IPS-NIHi7 (cell line): Measurements from ENCODE around the gene POP4.
"Not testable (repeated sequence)": the region's sequence is repeated elsewhere in the genome, so short reads cannot be mapped to it uniquely, and the experiment has no call there.

Source experiments
- DNase-seq: peaks from one replicate; pipeline ENCODE4 v3.0.0; 2012; ENCODE audit warnings: mixed read lengths; ENCODE audit errors: extremely low spot score

The POP4 gene

DNA sequence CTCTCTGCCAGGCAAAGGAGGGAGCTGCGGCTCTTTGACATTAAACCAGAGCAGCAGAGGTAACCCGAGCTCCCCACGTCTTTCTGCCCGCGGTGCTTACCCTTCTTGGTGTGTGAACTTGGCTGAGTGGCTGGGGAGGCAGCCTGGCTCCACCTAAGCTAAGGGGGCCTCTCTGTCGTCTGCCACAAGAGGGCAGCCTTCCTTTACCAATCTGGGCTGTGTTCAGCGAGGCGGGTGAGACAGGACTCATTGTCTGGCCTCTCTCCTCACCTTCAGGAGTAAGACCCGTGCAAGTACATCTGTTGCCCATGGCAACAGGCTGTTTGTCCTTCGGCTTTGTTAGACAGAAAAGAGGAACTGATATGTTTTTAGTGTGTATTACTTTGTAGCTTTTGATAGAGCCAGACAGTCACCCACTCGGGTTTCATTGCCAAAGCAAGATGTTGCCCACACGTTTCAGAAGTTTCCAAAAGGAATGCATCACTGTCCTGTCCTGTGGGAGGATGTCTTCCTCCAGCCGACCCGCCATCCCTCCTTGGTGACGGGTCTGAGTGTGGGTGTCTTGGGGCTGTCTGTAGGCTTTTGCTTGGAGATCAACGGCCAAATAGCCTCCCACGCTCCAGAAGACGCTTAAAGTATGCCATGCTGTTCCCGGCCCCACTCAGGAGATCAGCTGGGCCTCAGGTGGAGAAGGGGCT lies 4.6 kb downstream of the POP4 start:
- peak; percentile 95 for DNase-seq

DNA sequence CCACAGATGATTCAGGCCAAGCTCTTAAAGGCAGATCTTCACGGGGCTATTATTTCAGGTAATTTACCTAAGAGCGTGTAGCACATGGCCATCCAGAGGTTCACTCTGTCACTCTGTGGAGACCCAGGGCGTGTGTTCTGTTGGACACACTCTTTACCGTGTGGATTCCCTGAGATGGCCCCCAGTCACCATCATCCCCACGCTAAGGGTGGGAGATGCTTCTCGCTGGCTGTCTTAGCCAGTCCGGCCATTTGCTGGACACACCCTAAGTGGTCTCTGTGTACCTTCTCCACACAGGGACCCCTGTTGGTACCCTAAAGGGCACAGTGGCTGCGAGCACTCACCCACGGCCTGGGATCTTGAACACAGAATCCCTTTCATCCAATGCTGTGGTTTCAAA lies 6.0 kb downstream of the POP4 start:
- no peak for DNase-seq

DNA sequence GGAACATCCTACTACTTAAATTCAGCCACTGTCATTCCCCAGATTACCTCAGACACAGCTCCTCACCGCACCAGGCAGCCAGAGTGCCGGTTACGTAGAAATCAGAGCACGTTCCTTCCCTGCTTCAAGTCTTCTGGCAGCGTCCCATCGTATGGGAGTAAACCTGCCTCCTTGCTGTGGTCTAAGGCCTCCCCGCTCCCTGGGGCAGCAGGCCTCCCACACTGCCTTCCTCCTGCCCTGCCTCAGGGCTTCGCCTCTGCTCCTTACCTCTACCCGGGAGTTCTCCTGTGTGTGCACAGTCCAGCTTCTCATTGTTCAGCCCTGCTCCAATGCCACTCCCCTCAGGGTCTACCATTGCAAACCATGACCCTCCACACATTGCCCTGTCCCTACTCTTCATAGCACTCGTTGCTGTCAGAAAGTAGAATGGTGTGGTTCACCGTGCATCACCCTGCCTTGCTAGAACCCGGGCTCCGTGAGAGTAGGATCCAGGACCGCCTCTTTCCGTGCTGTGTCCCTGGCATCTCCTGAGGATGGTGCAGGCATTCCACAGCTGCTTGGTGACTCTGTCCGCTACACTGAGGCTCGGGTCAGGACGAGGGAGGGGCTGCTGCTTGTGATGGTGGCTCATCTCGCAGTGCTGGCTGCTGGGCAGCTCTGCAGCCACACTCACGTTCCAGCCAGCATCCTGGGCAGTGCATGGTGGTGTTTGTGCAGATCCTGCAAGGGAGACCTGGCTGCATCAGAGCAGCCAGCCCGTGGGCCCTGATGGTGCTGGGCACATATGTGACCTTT lies 6.9 kb downstream of the POP4 start:
- DNase-seq: no peak

DNA sequence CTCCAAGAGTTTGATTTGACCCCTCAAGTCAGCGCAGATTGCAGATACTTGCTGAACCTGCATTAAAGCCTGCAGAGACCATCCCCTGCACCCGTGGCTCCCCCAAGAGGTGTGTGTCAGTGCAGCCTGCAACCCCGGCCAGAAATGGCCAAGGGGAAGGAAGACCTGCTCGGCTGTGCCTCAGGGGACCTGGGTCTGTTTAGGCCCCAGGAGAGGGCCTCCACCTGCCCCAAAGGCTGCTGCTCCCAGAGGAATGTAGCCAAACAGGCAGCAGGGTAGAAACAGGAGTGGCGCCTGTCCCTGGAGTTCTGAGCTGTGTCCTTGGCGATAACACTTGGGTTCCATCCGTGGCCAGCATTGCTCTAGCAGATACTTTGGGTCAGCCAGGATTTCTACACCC lies 8.0 kb downstream of the POP4 start:
- no peak for DNase-seq

DNA sequence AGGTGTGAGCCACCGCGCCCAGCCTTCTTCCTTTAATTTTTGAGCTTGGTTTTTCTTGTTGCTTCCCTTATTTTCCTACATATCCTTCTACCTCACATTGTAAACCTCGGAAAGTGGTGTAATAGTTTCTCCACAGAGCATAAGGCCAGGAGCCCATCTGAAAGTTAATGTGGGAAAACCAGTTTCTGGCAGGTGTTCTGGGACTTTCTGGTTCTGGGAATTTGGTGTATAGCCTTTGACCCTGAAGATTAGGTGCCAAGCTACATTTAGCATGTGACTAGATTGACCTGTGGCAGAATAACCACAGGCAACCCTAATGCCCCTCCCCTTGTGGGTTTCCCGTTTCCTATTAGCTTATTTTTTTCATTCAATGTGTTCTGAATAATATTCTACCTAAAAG lies 8.7 kb downstream of the POP4 start:
- DNase-seq: no peak

DNA sequence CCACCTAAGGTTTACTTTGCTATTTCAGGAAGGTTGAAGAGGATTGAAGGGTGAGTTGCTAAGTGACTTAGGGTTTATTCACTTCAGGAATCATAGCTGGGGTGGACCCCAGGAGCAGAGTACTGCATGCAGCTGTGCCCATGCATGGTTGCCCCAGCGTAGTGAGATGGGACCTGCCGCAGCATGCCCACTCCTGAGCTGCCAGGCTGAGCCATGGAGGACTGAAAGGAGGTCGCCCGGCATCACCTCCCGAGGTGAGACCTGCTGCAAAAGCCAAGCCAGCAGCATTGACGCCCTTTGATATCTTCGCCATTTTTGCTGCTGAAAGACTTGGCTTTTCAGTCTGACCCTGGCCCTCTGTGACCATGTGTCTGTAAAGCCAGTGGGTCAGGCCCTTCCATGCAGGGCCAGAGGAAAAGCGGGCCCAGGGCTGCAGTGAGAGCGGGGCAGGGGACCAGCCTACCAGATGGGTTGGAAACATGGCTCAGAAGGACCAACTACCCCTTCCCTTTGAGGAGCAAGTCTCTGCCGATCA lies 9.9 kb downstream of the POP4 start:
- no peak for DNase-seq

DNA sequence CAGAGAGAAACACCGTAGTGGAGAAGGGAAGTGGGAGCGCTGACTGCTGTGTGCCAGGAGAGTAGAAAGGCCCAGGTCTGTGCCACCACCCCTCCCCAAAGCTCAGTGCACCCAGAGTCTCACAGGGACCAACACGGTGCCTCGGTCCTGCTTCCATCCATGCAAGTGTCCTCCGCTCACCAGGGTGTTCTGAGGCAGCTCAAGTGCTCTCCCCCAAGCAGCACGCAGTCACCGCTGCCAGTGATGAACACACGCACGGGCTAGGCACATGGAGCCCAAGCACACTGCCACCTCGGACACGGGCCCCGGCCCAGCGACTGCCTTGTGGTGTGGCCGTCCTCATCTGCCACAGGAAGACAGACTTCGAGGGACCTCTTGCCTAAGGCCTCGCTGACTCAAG lies 10.5 kb downstream of the POP4 start:
- DNase-seq: no peak

DNA sequence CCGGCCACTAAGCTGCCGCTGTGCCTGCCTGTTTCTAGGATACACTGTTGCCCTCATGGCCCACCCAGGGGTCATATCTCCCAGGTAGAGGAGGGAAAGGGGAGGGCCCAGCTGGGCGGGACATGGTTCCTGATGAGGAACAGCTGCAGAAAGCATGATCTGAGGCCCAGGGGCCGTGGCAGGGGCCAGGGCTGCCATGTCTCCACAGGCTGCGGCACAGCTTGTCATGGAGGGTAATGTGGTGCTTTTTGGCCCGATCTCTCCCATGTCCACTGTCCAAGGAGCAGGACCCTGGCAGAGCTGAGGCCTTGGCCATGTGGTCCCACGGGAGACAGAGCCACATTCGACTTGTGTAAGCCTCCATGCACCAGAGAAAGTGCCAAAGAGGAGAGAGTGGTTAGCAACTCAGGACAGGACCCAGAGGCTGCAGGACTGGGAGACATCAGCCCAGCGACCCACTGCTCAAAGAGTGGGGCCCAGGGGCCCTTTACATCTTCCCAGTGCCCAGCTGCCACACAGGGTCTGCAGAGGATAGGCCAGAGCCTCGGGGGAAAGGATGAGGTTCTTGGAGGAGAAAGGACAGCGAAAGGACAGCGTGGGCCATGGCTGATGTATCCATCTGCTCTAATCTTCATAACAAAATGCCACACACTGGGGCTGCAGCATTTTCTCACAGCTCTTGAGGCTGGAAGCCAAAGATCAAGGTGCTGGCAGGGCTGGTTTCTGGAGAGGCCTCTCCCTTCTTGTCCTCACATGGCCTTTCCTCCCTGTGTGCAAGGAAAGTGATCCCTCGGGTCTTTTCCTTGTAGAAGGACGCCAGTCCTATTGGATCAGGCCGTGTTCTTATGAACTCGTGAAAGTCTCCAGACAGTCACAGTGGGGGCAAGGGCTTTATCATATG lies 11.5 kb downstream of the POP4 start:
- no peak for DNase-seq

DNA sequence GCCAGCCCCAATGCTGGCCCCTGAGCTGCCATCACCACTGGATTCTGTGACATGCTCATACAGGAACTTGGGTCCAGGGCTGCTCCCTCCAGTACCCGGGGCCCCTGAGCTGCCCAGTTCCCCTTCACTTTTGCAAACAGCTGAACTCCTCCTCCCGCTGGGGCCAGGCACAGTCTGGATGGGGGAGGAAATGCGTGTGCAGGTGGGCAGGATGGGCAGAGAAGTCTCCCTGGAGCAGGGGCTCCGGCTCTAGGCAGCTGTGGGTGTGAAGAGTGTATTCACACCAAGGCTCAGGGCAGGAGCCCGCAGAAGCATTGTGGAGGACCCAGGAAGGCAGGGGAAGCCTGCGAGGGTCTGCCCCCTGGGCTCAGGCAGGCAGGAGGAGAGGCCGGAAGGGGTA lies 12.4 kb downstream of the POP4 start:
- DNase-seq: no peak

DNA sequence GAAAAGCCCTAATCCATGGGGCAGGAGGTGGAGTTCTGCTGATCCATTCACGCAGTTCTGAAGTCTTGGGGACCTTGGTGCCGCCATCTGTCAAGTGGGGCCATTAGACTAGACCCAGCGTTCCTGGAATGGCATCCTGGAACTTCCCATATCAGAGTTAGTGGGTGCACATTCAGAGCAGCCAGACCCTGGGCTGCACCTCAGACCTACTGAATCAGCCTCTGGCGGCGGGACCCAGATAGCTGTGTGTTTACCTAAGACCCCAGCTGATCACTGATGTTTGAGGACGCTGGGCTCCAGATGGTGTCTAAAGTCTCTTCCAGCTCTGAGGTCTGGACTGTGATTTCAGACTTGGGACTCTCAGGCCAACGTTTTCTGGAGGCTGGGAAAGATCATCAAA lies 12.8 kb downstream of the POP4 start:
- DNase-seq: no peak

DNA sequence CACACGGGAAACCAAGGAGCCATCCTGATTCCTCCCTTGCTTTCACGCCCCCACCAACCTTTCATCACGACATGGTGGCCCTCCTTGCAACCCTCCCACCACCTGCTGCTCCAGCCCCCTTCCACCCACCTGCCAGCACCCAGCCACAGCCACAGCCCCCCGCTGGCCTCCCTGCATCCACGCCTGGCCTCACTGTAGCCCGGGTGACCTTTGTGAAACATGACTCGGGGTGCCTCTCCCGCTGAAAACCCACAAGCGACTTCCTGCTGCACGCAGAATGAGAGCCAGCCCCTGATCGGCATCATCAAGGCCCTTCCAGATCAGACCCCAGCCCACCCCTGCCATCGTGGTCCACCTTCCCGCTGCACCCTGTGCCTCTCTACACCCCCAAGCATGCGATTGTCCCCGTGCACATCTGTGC lies 14.9 kb downstream of the POP4 start:
- DNase-seq: no peak

DNA sequence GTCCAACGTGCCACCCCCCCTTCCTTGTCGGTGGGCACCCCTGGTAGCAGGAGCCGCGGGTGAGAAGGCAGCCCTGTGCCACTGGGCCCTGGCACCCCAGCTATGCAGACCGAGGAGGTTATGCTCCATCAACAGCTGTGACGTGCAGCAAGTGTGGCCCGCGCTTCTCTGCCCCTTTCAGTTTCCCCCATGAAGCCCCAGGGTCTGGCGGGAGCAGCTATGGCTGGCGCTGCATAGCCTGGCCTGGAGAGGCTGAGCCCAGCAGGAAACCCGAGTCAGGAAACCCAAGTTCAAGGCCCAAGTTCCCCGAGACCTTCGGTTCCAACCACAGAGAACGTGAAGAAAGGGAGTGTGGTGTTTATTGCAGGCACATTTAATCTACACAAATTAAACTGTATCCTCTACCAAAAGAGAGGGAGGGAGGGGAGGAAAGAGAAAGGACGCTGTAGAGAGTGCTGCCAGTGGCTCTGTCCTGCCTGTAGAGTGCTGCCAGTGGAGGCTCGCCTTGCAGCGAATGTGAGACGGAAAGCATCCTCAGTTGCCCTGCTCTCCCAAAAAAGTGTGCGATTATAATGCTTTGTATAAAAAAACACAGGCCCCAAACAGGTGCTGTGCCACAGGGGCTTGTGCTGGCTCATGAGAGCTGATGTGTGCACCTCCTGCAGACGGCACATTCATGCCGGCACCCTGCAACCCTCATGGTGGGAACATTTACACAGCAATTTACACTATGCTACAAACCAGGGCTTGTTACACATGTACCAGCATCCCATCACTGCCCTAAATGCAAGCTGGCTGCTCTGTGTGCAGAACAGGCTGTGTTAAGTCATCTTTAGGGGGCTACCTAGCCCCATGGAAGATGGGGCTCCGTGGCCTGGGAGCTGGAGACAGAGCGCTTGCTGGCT lies 16.3 kb downstream of the POP4 start:
- DNase-seq: peak; percentile 40

DNA sequence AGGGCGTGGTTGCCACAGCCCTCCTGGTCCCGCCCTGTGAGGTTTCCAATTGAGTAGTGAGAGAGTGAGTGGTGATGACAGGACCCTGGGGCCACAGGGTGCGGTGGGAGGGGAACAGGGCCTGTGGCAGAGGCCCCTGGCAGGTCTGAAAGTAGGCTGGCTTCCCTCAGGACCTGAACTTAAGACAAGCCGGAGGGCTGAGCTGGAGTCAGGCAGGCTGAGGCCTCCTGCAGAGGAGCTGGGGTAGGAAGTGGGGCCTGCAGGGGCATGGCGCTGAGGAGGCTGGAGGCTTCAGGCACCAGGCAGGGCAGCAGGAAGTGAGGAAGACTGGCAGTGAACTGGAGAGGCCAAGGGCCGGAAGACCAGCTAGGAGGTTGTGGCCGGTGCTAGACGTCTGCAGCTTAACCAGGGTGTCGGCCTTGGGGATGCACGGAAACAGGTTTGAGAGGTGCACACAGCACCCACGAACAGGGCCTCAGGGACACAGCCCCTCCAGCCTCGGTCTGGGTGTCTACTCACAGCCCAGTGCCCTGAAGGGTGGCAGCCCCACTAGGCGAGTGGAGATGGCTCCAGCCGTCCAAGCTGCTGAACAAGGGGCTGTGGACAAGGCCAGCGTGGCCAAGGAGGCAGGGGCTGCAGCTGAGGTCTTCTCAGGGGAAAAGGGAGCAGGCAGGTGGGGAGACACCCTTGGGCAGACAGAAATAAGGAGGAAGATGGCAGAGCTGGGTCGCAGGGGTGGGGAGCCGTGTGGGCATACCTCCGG lies 17.8 kb downstream of the POP4 start:
- no peak for DNase-seq

DNA sequence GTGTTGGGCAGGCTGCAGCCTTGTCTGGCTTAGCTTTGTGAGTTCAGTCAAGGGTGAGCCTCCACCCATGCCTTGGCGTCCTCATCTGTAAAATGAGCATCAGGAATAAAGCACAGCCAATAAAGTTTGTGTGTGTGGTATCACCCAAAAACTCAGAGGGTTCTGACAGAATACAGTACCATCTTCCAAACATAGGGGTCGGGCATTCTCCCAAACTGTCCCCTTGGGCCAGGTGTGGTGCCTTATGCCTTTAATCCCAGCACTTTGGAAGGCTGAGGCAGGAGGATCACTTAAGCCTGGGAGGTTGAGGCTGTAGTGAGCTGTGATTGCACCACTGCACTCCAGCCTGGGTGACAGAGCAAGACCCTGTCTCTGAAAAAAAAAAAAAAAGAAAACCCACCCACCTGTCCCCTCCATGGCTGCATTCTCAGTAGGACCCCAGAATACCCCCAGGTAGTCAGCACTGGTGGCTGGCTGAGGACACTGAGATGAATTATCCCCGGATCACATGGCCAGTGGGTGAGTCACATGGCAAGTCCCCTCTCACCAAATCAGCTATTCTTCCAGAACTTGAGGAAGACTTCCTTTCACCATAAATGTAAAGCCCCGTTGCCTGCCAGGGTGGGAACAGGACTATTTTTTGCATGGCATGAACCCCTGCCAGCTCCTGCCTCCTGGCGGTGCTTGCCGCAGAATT lies 18.6 kb downstream of the POP4 start:
- DNase-seq: no peak

DNA sequence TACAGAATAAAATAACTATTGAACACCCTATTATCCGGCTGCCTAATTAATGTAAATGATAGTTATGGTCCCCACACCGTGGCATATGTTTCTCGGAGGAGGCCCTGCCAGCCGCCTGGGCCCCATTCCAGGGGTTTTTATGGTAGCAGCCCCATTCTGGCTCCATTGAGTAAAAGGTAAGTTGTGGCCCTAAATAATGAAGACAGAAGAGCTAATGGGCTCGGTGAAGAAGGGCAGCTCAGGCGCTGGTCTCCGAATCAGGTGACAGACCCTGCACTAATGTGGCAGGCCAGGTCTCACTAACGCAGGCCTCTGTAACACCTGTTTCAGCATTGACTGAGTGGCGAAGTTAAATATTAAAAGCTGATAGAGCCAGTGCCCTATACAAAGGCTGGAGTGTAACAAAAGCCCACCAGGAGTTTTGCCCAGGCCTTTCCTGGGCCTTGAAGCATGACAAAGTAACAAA lies 19.1 kb downstream of the POP4 start:
- no peak for DNase-seq

DNA sequence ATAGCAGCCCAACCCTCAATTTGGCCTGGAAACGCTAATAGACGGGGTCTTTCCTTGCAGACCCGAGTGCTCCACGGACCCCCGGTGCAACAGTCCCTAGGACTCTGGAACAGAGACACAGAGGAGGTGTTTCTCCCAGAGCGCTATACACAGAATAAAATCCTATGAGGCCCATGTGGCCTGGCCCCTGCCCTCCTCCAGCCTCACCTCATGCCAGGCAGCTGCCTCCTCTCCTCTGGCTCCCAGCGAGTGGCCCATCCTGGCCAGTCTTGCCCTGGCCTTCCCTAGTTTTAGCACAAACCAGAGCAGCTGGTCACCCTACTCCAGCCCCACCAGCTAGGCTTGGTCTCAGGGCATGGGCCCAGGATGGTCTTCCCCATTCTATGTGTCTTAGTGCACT lies 20.3 kb downstream of the POP4 start:
- no peak for DNase-seq

DNA sequence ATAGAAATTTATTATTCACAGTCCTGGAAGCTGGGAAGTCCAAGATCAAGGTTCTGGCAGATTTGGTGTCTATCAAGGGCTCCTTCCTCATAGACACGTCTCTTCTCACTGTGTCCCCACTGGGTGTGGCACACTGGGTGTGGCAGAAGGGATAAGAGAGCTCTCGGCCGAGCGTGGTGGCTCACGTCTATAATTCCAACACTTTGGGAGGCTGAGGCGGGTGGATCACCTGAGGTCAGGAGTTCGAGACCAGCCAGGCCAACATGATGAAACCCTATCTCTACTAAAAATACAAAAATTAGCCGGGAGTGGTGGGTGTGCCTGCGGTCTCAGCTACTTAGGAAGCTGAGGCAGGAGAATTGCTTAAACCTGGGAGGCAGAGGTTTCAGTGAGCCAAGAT lies 20.7 kb downstream of the POP4 start:
- not testable (repeated sequence) for DNase-seq

DNA sequence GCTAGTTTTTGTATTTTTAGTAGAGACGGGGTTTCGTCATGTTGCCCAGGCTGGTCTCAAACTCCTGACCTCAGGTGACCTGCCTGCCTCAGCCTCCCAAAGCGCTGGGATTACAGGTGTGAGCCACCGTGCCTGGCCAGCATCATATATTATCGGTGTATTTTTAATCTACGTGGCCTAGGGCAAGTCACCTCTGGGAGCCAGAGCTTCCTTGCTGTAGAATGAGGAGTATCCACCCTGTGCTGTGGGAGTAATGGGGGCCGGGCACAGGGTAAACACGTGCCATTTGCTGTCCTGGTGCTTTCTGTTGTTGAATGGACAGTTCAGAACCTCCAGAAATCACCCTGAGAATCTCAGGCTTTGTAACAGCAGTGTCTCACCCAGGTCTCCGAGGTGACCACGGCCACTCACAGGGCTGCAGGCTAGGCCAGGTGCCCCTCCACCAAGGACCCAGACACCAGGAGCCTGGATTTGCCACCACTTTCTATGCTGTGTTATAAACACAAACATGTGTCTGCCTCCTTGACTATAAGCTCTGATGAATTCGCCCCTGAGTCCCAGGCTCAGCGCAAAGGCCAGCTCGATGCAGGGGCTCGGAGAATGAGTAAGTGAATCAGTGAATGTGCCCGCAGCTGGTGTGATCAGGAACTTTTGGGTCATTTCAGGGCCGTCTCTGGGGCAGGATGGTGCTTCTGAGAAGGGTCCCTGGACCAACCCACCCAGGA lies 22.7 kb downstream of the POP4 start:
- DNase-seq: no peak
